ENCODE results near the gene NR3C2.

DNA sequence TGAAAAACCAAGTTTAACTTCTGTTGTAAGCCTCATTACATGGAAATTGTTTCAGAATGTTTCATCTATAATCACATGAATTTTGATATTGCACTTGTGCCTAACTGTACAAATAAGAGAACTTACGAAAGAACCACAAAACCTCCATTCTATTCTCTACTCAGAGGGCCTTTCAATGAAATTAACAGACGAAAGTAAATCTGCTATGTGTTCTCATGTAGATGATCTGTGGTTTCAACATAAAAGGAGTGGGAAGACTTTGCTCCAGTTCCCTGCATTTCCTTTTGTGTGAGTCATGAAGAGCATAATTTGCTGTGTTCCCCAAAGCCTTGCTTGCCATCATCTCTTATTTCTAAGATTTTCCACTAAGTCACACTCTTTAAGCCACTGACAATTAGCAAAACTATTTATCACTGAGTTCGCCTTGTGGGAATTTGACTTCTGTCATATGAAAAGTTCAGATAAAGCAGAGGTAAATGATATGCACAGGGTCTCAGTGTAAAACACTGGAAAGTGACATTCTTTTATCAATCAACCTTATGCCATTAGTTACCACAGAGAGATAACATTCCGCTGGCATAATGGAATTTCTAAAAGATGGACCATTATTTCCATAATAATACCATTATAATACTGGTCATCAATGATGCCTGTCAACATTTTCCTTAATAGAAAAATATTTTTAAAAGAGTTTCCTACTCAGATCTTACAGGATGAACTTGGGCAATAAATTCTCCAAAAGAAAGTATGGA, 329.8 kb downstream of the NR3C2 start:
- TF ChIP-seq, protein P1, sequence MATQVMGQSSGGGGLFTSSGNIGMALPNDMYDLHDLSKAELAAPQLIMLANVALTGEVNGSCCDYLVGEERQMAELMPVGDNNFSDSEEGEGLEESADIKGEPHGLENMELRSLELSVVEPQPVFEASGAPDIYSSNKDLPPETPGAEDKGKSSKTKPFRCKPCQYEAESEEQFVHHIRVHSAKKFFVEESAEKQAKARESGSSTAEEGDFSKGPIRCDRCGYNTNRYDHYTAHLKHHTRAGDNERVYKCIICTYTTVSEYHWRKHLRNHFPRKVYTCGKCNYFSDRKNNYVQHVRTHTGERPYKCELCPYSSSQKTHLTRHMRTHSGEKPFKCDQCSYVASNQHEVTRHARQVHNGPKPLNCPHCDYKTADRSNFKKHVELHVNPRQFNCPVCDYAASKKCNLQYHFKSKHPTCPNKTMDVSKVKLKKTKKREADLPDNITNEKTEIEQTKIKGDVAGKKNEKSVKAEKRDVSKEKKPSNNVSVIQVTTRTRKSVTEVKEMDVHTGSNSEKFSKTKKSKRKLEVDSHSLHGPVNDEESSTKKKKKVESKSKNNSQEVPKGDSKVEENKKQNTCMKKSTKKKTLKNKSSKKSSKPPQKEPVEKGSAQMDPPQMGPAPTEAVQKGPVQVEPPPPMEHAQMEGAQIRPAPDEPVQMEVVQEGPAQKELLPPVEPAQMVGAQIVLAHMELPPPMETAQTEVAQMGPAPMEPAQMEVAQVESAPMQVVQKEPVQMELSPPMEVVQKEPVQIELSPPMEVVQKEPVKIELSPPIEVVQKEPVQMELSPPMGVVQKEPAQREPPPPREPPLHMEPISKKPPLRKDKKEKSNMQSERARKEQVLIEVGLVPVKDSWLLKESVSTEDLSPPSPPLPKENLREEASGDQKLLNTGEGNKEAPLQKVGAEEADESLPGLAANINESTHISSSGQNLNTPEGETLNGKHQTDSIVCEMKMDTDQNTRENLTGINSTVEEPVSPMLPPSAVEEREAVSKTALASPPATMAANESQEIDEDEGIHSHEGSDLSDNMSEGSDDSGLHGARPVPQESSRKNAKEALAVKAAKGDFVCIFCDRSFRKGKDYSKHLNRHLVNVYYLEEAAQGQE (IDR thresholded peaks at IDR 0.05; ENCODE audit: borderline replicate concordance) = no peak
- TF ChIP-seq MXI1 (conservative IDR thresholded peaks at IDR 0.05; ENCODE audit: poor library complexity, severe bottlenecking) = no peak

All from neural cell (in vitro differentiated cells).